Ovary (tissue), 3 donors: ENCODE measurements around the gene MCU.

Experiments
- CTCF ChIP-seq, 3 donors: fragments of 450-650 bp in 2 of 3; fragments of 200-600 bp in 1 of 3; IDR thresholded peaks; one replicate each; pipeline versions ENCODE4 v1.5.1 to v1.8.0; 2016 to 2022; ENCODE audit warnings: antibody characterized with exemption in 3 of 3, mild to moderate bottlenecking in 1 of 3
- EP300 ChIP-seq: sonication (generic); formaldehyde crosslinking; IDR thresholded peaks from one replicate; pipeline ENCODE4 v1.6.1; 2017; ENCODE audit warnings: antibody characterized with exemption
- POLR2A ChIP-seq: fragments of 450-650 bp; IDR thresholded peaks from one replicate; pipeline ENCODE4 v1.6.1; 2017; ENCODE audit warnings: antibody characterized with exemption, mild to moderate bottlenecking, moderate library complexity
- donor health status: DM: no; HTN: no; CAD: no.

GRCh38 chr10:72682638-72683037 lies 9.3 kb upstream of the MCU start:
- no peak for TF ChIP-seq POLR2A
- TF ChIP-seq CTCF (IDR thresholded peaks at IDR 0.05), result no peak
- no peak for TF ChIP-seq EP300
